Stimulated activated CD8-positive, alpha-beta memory T cell treated with anti-CD3 and anti-CD28 coated beads, Interleukin-15, amount 100 ng/mL, for 1 hour (primary cell): ENCODE data around the gene SLC4A1.

Experiments used
- DNase-seq: peaks from one replicate; pipeline ENCODE4 v3.0.0-alpha.2; 2020; ENCODE audit warnings: low read depth

The SLC4A1 gene

GRCh38 chr17:44220213-44221083 lies 47.5 kb downstream of the SLC4A1 start:
- DNase-seq: no peak

- no peak for DNase-seq
These were observed 48.2 kb downstream of the SLC4A1 start, which contains the start of gene UBTF for GRCh38 chr17:44219616-44220212. Gene UBTF, minus strand, starts transcription at chr17:44219675. Its CDS starts 1,446 bp downstream, at chr17:44218229.

- no peak for DNase-seq
These were observed 48.8 kb downstream of the SLC4A1 start for GRCh38 chr17:44219108-44219615.

GRCh38 chr17:44218344-44219107 lies 49.4 kb downstream of the SLC4A1 start:
- peak; percentile 66 for DNase-seq

- no peak for DNase-seq
These were observed 50.1 kb downstream of the SLC4A1 start for GRCh38 chr17:44217738-44218343.

GRCh38 chr17:44216694-44217093 lies 51.2 kb downstream of the SLC4A1 start:
- no peak for DNase-seq

GRCh38 chr17:44216173-44216572 lies 51.8 kb downstream of the SLC4A1 start:
- no peak for DNase-seq

GRCh38 chr17:44214896-44215295 lies 53.0 kb downstream of the SLC4A1 start:
- DNase-seq: no peak

GRCh38 chr17:44214230-44214494 lies 53.8 kb downstream of the SLC4A1 start:
- no peak for DNase-seq

GRCh38 chr17:44213403-44214229 lies 54.3 kb downstream of the SLC4A1 start:
- DNase-seq: no peak

GRCh38 chr17:44212507-44213402 lies 55.2 kb downstream of the SLC4A1 start:
- DNase-seq: no peak

GRCh38 chr17:44211281-44212265 lies 56.4 kb downstream of the SLC4A1 start:
- no peak for DNase-seq

GRCh38 chr17:44210342-44211192 lies 57.4 kb downstream of the SLC4A1 start:
- peak; percentile 78 for DNase-seq

GRCh38 chr17:44209786-44210341 lies 58.1 kb downstream of the SLC4A1 start:
- no peak for DNase-seq

- no peak for DNase-seq
These were observed 60.2 kb downstream of the SLC4A1 start for GRCh38 chr17:44207743-44208142.

GRCh38 chr17:44207319-44207718 lies 60.6 kb downstream of the SLC4A1 start:
- DNase-seq: no peak

- DNase-seq: no peak
These were observed 61.1 kb downstream of the SLC4A1 start for GRCh38 chr17:44206825-44207155.
